Mammary epithelial cell (primary cell): ENCODE data around the gene KLF3.

Experiments
- CTCF ChIP-seq, 2 donors: IDR thresholded peaks in 1 of 2; conservative IDR thresholded peaks in 1 of 2; 2 replicates each; pipeline ENCODE4 v1.5.1; 2011 to 2012; ENCODE audit warnings: inconsistent platforms in 2 of 2, low read length in 2 of 2, mild to moderate bottlenecking in 2 of 2, control low read depth in 1 of 2, low read depth in 1 of 2; ENCODE audit not compliant: insufficient read depth in 1 of 2; ENCODE audit errors: extremely low read depth in 1 of 2
- EZH2 ChIP-seq: IDR thresholded peaks from 2 replicates; pipeline ENCODE4 v1.6.1; 2012; ENCODE audit warnings: low read length, inconsistent platforms, borderline replicate concordance

- no peak for TF ChIP-seq CTCF (conservative IDR thresholded peaks at IDR 0.05 in 1 of 2, IDR thresholded peaks at IDR 0.05 in 1 of 2; ENCODE audit: extremely low read depth in 1 of 2, insufficient read depth in 1 of 2, low read depth in 1 of 2, low read length in 2 of 2)
- TF ChIP-seq EZH2 = no peak
These were observed 23.6 kb downstream of the KLF3 start for GRCh38 chr4:38687571-38688011.
